Stimulated activated CD4-positive, alpha-beta T cell treated with anti-CD3 and anti-CD28 coated beads, Interleukin-15, amount 100 ng/mL, for 1 hour (primary cell): ENCODE results near the gene SPATA25.
A peak's percentile ranks its signal among the peaks of the same experiment; 100 is the strongest.
"Not testable (repeated sequence)": the region's sequence is repeated elsewhere in the genome, so short reads cannot be mapped to it uniquely, and the experiment has no call there.

Source experiments
- DNase-seq, 2 donors: peaks; one replicate each; pipeline ENCODE4 v3.0.0-alpha.2; 2020; ENCODE audit warnings: low read depth in 1 of 2, low spot score in 1 of 2

Gene SPATA25

DNA sequence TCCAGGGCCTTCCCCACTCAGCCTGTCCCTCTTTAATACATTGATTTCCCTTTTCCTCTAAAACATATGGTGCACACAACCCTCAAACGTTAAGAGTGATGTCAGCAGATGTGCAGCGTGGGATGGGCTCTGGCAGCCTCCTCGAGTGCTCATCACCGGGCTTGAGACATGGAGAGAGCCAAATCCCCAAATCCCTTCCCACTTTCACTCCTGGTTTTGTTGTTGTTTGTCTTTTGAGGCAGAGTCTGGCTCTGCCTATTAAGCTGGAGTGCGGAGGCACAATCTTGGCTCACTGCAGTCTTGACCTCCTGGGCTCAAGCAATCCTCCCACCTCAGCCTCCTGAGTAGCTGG, 30.3 kb upstream of the SPATA25 start:
- DNase-seq, result no peak

- DNase-seq, result no peak
Measured at GRCh38 chr20:45913116-45913515, 25.7 kb upstream of the SPATA25 start.

DNA sequence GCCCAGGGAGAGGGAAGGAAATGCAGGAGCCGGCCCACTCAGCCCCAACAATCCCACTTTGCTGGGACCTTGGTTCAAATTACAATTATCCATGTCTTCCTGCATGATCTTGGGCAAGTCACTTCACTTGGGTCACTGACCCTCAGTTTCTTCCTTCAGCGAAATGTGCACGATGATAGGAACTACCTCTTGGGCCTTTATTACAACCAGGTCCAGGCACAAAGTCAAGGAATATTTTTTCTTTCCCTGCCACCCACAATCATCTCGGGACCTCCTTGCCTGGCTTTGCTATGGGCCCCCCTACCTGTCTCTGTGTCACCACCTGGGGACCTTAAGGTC, 24.9 kb upstream of the SPATA25 start:
- no peak for DNase-seq

DNA sequence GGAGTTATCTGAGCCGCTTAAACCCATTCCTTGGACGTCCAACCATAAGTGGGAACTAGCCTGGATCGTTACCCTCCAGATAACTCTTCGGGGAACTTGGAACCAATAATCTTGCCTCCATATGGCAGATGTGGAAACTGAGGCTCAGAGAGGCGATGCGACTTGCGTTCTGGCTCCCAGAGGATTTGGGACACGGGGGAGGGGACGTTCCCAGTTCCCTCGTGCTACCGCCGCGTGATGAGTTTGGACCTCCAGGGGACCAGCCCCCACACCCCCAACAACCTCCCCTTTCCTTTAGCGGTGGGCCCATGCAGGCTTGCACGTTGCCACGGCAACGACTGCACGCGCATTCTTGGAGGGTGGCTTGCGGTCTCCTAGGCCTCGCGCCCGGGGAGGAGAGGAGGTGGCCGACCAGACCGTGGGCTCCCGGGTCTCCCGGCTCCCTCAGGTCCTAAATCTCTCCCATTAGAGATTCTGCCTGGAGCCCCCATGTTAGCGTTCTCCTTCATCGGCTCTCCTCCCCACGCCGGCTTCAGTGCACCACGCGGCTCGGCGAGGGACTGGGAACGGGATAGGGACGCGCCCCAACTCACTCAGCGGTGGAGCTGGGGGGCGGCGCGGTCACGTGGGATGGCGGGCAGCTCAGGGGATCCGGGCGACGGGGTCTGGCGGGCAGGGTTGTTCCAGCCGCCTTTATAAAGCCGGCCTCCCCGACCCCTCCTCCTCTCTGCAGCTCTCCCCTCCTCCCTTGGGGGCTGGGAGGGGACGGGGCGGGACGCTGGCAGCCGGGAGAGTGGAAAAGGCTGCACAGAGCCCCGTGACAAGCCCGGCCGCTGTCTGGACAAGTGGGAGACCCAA, 24.3 kb upstream of the SPATA25 start, which contains the start of gene PLTP:
Gene PLTP (minus strand): TSS at position 670 of the 858 bp plus-strand sequence. CDS start 703 bp downstream, outside the sequence.
- no peak for DNase-seq

DNA sequence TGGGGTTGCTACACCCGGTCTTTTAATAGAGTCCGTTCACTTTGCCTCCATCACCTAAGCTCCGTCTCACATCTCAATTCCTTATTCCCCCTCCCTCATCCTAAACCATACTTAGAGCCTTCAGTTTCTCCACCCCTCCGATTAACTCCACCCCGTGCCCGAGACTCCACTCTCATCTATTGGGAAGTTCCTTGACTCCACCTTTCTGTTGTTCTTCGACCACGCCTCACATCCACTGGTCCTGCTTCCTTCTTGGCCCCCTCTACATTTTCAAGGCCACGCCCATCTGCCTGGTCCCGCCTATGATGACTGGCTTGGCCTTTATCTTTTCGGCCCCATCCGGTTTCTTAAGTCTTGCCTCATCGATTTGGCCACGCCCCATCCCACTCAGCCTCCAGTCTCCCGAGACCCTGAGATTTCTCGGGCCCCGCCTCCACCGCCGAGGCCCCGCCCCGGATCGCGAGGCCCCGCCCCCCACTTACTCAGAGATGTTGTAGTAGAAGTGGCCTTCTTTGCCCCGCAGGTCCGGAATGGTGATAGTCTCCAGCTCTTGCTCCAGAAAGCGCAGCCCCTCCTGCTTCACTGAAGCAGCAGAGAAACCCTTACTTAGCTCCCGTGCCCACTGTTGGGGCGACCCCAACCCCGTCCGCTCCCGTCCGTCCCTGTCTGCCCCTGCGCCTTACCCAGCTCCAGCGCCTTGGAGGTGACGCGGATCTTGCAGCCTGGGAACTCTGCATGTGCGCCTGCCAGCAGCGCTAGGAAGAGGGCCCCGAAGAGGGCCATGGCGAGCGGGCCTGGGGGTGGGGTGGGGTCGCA, 23.5 kb upstream of the SPATA25 start:
- peak; percentile 73 to 90 for DNase-seq

DNA sequence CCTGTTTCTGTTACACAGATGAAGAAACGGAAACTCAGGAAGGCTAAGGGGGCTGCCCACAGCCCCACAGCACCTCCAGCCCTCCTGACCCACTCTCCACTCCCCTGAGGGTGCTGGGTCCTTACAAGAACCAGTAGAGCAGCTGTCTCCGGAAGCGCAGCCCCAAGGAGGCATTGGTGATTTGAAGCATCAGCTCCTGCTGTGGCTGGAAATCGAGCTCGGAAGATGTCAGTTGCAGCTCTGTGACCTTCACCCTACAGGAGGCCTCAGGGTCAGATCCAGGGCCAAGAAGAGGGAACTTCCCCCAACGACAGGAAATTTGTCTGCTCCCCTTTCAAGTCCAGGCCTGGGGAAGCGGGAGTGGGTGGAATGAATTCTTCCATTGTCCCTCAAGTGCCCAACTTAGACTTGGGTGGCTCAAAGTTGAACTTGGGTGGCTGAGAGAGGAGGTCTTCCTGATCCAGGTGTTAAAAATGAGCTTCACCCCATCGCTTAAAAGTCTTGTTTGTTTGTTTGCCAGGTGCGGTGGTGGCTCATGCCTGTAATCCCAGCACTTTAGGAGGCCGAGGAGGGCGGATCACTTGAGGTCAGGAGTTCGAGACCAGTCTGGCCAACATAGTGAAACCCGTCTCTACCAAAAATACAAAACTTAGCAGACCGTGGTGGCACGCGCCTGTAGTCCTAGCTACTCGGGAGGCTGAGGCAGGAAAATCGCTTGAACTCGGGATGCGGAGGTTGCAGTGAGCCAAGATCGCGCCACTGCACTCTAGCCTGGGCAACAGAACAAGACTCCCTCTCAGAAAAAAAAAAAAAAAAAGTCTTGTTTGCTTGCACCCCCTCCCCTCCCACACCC, 22.6 kb upstream of the SPATA25 start:
- DNase-seq, result no peak

GRCh38 chr20:45909336-45909808, 21.9 kb upstream of the SPATA25 start:
- no peak for DNase-seq

DNA sequence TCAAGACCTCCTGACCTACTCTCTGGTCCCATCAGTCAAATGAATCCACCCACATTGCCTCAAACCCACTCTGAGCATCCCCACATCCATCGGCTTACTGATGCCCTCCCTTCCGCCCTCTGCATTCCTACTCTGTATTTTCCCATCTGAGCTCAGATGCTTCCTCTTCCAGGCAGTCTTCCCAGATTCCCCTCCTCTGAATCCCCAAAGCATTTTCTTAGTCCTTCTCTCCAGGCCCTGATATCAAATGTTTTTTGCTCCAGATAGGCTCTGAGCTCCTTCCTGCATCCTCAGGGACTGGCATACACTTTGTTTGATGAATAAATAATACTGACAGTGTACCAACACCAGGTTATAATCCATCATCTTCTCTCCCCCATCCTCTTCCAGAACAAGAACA, 20.7 kb upstream of the SPATA25 start:
- DNase-seq, result no peak

GRCh38 chr20:45907219-45907948, 20.0 kb upstream of the SPATA25 start:
- no peak for DNase-seq

- DNase-seq, result no peak
Measured at GRCh38 chr20:45905505-45906079, 18.2 kb upstream of the SPATA25 start.

DNA sequence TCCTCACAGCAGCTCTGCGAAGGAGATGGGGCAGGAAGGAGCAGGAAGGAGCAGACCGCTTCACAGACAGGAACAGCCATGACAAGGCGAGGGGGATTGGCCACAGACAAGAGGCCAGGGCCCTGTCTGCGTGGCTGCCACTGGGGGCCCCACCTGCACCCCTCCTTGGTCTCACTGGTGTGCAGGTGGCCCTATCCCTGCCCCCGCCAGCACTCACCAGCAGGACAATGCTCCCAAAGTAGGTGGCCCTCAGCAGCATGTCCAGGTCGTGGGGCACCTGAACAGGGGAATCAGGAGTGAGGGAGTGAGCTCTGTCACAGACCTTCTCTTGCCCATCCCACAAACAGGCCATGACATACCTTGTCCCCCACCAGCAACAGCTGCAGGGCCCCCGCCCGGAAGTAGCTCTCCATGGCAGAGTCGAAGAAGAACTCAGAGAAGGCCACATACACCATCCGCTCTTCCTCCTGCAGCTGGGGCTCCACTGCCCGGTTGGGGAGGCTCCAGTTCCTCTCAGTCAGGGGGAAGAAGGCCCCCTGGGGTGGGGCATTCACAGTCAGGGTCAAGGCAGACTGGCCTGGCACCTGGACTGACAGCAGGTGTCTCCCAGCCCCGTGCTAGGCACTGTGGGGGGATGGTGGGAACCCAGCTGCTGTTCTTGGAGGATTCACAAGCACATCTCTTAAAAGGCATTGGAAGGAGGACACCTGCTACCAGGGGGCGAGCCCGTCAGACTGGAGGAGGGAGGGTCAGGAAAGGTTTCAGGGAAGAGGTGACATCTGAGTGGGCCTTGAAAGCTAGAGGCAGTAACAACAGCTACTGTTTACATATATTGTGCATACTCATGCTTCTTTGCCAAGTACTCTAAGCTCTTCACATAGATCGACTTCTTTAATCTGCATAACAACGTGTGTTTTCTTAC, 17.4 kb upstream of the SPATA25 start:
- DNase-seq, result no peak

- no peak for DNase-seq
Measured at GRCh38 chr20:45902199-45902701, 14.8 kb upstream of the SPATA25 start.

DNA sequence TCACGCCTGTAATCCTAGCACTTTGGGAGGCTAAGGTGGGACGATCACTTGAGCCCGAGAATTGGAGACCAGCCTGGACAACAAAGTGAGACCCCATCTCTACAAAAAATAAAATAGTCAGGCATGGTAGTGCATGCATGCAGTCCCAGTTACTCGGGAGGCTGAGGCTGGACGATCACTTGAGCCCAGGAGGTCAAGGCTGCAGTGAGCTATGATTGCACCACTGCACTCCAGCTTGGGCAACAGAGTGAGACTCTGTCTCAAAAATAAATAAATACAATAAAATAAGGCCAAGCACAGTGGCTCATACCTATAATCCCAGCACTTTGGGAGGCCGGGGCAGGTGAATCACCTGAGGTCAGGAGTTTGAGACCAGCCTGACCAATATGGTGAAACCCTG, 13.9 kb upstream of the SPATA25 start:
- not testable (repeated sequence) for DNase-seq

- DNase-seq, result no peak
Measured at GRCh38 chr20:45899046-45899835, 11.8 kb upstream of the SPATA25 start.

- no peak for DNase-seq
Measured at GRCh38 chr20:45898285-45898684, 10.9 kb upstream of the SPATA25 start.

DNA sequence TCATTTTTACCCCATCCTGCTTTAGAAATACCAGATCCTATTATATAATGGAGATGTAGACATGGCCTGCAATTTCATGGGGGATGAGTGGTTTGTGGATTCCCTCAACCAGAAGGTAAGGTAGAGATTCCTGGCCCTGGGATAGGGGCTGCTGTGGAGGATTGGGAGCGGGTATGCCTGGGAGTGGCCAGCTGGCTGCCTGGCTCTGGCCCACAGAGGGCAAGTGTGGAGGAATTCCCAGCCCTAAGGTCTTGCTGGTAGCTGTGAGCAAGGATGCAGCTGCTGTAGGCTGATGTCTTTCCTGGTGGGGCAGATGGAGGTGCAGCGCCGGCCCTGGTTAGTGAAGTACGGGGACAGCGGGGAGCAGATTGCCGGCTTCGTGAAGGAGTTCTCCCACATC, 10.3 kb upstream of the SPATA25 start:
- DNase-seq, result no peak

- no peak for DNase-seq
Measured at GRCh38 chr20:45897289-45897688, 9.9 kb upstream of the SPATA25 start.

- DNase-seq, result no peak
Measured at GRCh38 chr20:45896641-45897161, 9.3 kb upstream of the SPATA25 start.
